HCT116 (cell line): ENCODE measurements around the gene PPP1R16B. TPM values are rescaled to one million over a fixed set of nuclear protein-coding genes. Genes with fewer than 3 reads are reported as not detected.

ENCODE experiments used
- ATAC-seq: fragments of 200-7000 bp; cut with Tn5 transposase; 2 replicates; pipeline ENCODE4 v1.9.1; 2020; ENCODE audit warnings: mild to moderate bottlenecking, moderate library complexity
- BruUV-seq: library from RNA; stranded (reverse); fragments of 400-500 nt; replicated peaks from 2 replicates; lab custom pipeline; 2021; lab: Mats Ljungman, UMichigan
- CTCF ChIA-PET: fragments of 300-600 bp; sonication (Branson Sonifier 250); formaldehyde crosslinking; loops from one replicate; lab custom pipeline; 2021; ENCODE audit warnings: antibody characterized with exemption; lab: Charles Lee
- POLR2A ChIA-PET: fragments of 300-600, 350-600 bp; sonication (Branson Sonifier 250); formaldehyde crosslinking; loops from one replicate; lab custom pipeline; 2021; ENCODE audit warnings: antibody characterized with exemption; lab: Charles Lee
- RAD21 ChIA-PET, 2 experiments: fragments of 300-600 bp; sonication (Branson Sonifier 250); formaldehyde crosslinking; loops; one replicate each; lab custom pipeline; 2023; ENCODE audit warnings: low total read pairs in 2 of 2; ENCODE audit not compliant: uncharacterized antibody in 2 of 2, unreplicated experiment in 2 of 2, low non-redundant PET in 1 of 2; lab: Charles Lee
- DNase-seq: peaks from one replicate; pipeline ENCODE4 v3.0.0-alpha.2; 2010; ENCODE audit warnings: low read depth, low spot score
- H2AFZ ChIP-seq: fragments of 200-600 bp; shearing (Covaris generic), sonication (generic); 2 replicates; pipeline ENCODE4 v1.6.1; 2017; ENCODE audit warnings: low read depth, mixed run types, mixed read lengths, antibody characterized with exemption, low read length; ENCODE audit not compliant: poor library complexity, severe bottlenecking
- H3K27ac ChIP-seq: 2 replicates; pipeline ENCODE4 v1.5.1; 2012; ENCODE audit warnings: low read depth, low read length
- H3K27me3 ChIP-seq: fragments of 200-600 bp; sonication (generic); 2 replicates; pipeline ENCODE4 v1.6.1; 2016; ENCODE audit warnings: mixed run types, low read length, mixed read lengths; ENCODE audit not compliant: insufficient read depth
- H3K36me3 ChIP-seq, 2 experiments: fragments of 200-500 bp in 1 of 2; fragments of 200-600 bp in 1 of 2; sonication (Bioruptor generic) in 1 of 2; sonication (generic) in 1 of 2; 2 replicates each; pipeline versions ENCODE4 v1.5.1 to v1.6.1; 2014 to 2016; ENCODE audit warnings: low read length in 2 of 2, inconsistent platforms in 1 of 2, mixed read lengths in 1 of 2, mixed run types in 1 of 2; ENCODE audit not compliant: insufficient read depth in 2 of 2, control insufficient read depth in 1 of 2
- H3K4me1 ChIP-seq, 2 experiments: fragments of 200-600 bp in 1 of 2; sonication (generic) in 1 of 2; 2 replicates each; pipeline versions ENCODE4 v1.5.1 to v1.6.1; 2012 to 2017; ENCODE audit warnings: low read length in 2 of 2, inconsistent platforms in 1 of 2, mild to moderate bottlenecking in 1 of 2, mixed read lengths in 1 of 2, mixed run types in 1 of 2, moderate library complexity in 1 of 2; ENCODE audit not compliant: insufficient read depth in 2 of 2, control insufficient read depth in 1 of 2
- H3K4me2 ChIP-seq: fragments of 200-600 bp; sonication (generic); 2 replicates; pipeline ENCODE4 v1.6.1; 2017; ENCODE audit warnings: mixed run types, low read length, mixed read lengths
- H3K4me3 ChIP-seq, 2 experiments: fragments of 200-600 bp in 1 of 2; sonication (generic) in 1 of 2; replicated peaks in 1 of 2; 2 replicates each; pipeline ENCODE4 v1.5.1; 2011 to 2016; ENCODE audit warnings: low read length in 2 of 2, control low read depth in 1 of 2, low read depth in 1 of 2, mild to moderate bottlenecking in 1 of 2, mixed read lengths in 1 of 2, mixed run types in 1 of 2
- H3K79me2 ChIP-seq: fragments of 200-600 bp; sonication (generic); 2 replicates; pipeline ENCODE4 v1.6.1; 2017; ENCODE audit warnings: mild to moderate bottlenecking, mixed run types, low read length, moderate library complexity, mixed read lengths; ENCODE audit not compliant: insufficient read depth
- H3K9ac ChIP-seq: fragments of 200-600 bp; sonication (generic); 2 replicates; pipeline ENCODE4 v1.6.1; 2016; ENCODE audit warnings: low read length, mixed read lengths
- H3K9me2 ChIP-seq: fragments of 200-600 bp; sonication (generic), shearing (Covaris generic); 2 replicates; pipeline ENCODE4 v1.6.1; 2017; ENCODE audit warnings: mixed run types, mild to moderate bottlenecking, moderate library complexity; ENCODE audit not compliant: insufficient read depth
- H3K9me3 ChIP-seq, 2 experiments: fragments of 200-500 bp in 1 of 2; fragments of 200-600 bp in 1 of 2; sonication (Bioruptor generic) in 1 of 2; sonication (generic) in 1 of 2; 2 replicates each; pipeline ENCODE4 v1.6.1; 2014 to 2017; ENCODE audit warnings: low read length in 2 of 2, mixed read lengths in 2 of 2, inconsistent platforms in 1 of 2, low read depth in 1 of 2, mild to moderate bottlenecking in 1 of 2, mixed run types in 1 of 2, moderate library complexity in 1 of 2; ENCODE audit not compliant: control insufficient read depth in 1 of 2, insufficient read depth in 1 of 2
- H4K20me1 ChIP-seq: fragments of 200-600 bp; sonication (generic), shearing (Covaris generic); 2 replicates; pipeline ENCODE4 v1.6.1; 2017; ENCODE audit warnings: mixed run types, mild to moderate bottlenecking, moderate library complexity; ENCODE audit not compliant: insufficient read depth
- CBX3 ChIP-seq: IDR thresholded peaks from 2 replicates; pipeline ENCODE4 v1.6.1; 2012; ENCODE audit warnings: low read depth
- CTCF ChIP-seq, 3 experiments: fragments of 200-600 bp in 1 of 3; sonication (generic) in 1 of 3; IDR thresholded peaks in 2 of 3; conservative IDR thresholded peaks in 1 of 3; 2 replicates each; pipeline ENCODE4 v1.5.1; 2012 to 2017; ENCODE audit warnings: low read depth in 2 of 3, low read length in 2 of 3, antibody characterized with exemption in 1 of 3, borderline replicate concordance in 1 of 3, control low read depth in 1 of 3, mild to moderate bottlenecking in 1 of 3, mixed read lengths in 1 of 3, mixed run types in 1 of 3, moderate library complexity in 1 of 3; ENCODE audit not compliant: insufficient read depth in 1 of 3
- FOSL1 ChIP-seq: IDR thresholded peaks from 2 replicates; pipeline ENCODE4 v1.6.1; 2012; ENCODE audit warnings: low read depth
- MAX ChIP-seq: IDR thresholded peaks from 2 replicates; pipeline ENCODE4 v1.6.1; 2012
- SIN3A ChIP-seq: IDR thresholded peaks from 2 replicates; pipeline ENCODE4 v1.6.1; 2012; ENCODE audit warnings: low read depth
- YY1 ChIP-seq: IDR thresholded peaks from 2 replicates; pipeline ENCODE4 v1.6.1; 2011; ENCODE audit warnings: low read length, low read depth, moderate library complexity, mild to moderate bottlenecking; ENCODE audit not compliant: insufficient replicate concordance; ENCODE audit errors: extremely low read depth
- ZBTB33 ChIP-seq: IDR thresholded peaks from 2 replicates; pipeline ENCODE4 v1.6.1; 2011; ENCODE audit warnings: mild to moderate bottlenecking, low read length, moderate library complexity; ENCODE audit not compliant: insufficient replicate concordance; ENCODE audit errors: extremely low read depth
- intact Hi-C: fragments of 100-400 bp; cut with micrococcal nuclease; formaldehyde crosslinking; loops from 2 replicates; pipeline ENCODE4 v1.10.0; 2022
- total RNA-seq: library from RNA; stranded (reverse); gene quantifications from one replicate; pipeline ENCODE4 v1.2.1, GENCODE V29; 2021; ENCODE audit not compliant: unreplicated experiment

PPP1R16B gene
- total RNA-seq, 1 experiment from 2014 or later = 0.52 TPM

GRCh38 chr20:38844963-38845362 lies 39.5 kb downstream of the PPP1R16B start:
- Histone ChIP-seq H3K4me3 (no peak overlapping the region), H3K27me3 (no peaks in the 10 kb centered on the region), H3K9ac (no peak overlapping the region), H2AFZ (no peak overlapping the region), H3K4me1 (no peaks in the 10 kb centered on the region), H3K27ac (no peak overlapping the region), H3K4me2 (no peak overlapping the region), H3K9me3 (no peaks in the 10 kb centered on the region), H3K9me2 (no peaks in the 10 kb centered on the region), H3K36me3 (no peaks in the 10 kb centered on the region), H4K20me1 (no peaks in the 10 kb centered on the region), H3K79me2 (no peaks in the 10 kb centered on the region)
- no TSS peak for BruUV-seq
- CTCF ChIA-PET = no interaction called here
- DNase-seq (no peak), ATAC-seq (no peak)
- POLR2A ChIA-PET = no interaction called here
- intact Hi-C loops = no loop called here
- RAD21 ChIA-PET = no interaction called here
- TF ChIP-seq SIN3A (no peak), ZBTB33 (no peak), FOSL1 (no peak), MAX (no peak), YY1 (no peak), CTCF (IDR thresholded peaks at IDR 0.05 in 2 of 3, conservative IDR thresholded peaks at IDR 0.05 in 1 of 3; ENCODE audit: borderline replicate concordance in 1 of 3, insufficient read depth in 1 of 3, low read depth in 2 of 3, low read length in 2 of 3) (no peak), CBX3 (no peak)
